Activated naive CD4-positive, alpha-beta T cell treated with anti-CD3 and anti-CD28 coated beads, Interleukin-2, amount 50 U/mL, for 16 hours (primary cell): Measurements from ENCODE around the gene PSME1.

ENCODE experiments used
- DNase-seq: peaks from one replicate; pipeline ENCODE4 v3.0.0-alpha.2; 2020

The PSME1 gene

GRCh38 chr14:24135834-24136683, at the start of gene PSME1:
Gene PSME1 (plus strand): TSS chr14:24136194. CDS start chr14:24136263, 69 bp downstream.
- peak; percentile 92 for DNase-seq

DNA sequence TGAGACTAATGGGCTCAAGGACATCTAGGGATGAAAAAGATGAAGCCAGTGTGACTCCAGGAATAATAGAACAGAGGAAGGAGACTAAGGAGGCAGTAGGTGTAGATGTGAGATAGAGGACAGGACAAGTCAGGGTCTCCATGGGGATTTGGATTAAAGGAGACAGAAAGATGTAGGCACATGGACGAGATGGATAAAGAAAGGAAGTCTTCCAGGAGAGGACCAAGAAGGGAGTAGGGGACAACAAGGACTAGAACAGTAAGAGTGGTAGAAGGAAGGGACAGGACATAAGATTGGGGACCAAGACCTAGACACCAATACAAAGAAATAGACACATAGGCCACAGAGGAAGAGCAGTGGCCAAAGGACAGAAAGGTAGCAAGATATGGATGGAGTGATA, 49.0 kb upstream of the PSME1 start:
- DNase-seq = no peak

- DNase-seq = no peak
These were observed 47.9 kb upstream of the PSME1 start for GRCh38 chr14:24088095-24088494.

GRCh38 chr14:24089890-24090289, 46.1 kb upstream of the PSME1 start:
- DNase-seq = no peak

DNA sequence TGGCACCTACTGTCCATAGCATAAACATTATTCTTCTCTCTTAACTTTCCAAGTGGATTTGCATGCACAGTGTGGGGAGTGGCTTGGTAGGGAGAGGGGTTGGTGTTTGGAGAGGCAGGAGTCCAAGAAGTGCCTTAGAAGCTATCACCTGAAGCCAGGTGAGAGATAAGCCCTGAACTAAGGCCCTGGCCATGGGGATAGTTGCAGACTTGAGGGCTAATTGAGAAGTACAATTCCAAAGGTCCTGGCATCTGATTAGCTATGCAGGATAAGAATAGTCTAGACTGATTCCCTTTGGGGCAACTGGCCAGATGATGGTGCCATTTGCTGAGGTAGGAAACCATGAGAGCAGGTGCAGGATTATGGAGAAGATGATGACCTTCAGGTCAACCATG, 43.9 kb upstream of the PSME1 start:
- DNase-seq = no peak

DNA sequence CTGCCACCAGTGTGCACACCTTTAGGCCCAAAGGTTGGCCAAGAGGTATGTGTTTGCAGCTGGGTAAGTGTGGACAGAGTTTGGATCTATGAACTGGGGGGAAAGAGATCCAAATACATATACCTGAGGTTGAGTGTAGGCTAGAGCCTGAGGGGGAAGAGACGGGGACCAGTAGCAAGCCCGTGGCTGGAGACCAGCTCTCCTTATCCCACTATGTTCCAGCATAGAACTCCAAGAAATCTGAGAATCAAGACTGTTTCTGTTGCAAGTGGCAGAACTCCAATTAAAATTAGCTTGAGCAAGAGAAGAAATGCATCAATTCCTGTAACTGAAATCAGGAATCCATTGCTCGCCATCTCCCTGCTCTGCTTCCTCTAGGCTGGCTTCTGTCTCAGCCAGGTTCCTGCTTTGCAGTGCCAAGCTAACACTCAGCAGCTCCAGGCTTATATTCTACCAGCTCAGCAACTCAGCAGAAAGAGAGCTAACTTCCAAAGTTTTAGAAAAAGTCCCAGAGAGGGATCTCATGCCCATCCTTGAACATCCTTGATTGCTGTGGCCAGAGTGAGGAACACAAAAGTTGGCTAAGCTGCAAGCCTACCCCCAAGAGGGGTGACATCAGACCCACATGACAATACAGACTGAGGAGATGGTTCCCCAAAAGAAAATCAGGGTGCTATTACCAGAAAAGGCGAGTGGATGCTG, 43.3 kb upstream of the PSME1 start:
- DNase-seq = no peak

DNA sequence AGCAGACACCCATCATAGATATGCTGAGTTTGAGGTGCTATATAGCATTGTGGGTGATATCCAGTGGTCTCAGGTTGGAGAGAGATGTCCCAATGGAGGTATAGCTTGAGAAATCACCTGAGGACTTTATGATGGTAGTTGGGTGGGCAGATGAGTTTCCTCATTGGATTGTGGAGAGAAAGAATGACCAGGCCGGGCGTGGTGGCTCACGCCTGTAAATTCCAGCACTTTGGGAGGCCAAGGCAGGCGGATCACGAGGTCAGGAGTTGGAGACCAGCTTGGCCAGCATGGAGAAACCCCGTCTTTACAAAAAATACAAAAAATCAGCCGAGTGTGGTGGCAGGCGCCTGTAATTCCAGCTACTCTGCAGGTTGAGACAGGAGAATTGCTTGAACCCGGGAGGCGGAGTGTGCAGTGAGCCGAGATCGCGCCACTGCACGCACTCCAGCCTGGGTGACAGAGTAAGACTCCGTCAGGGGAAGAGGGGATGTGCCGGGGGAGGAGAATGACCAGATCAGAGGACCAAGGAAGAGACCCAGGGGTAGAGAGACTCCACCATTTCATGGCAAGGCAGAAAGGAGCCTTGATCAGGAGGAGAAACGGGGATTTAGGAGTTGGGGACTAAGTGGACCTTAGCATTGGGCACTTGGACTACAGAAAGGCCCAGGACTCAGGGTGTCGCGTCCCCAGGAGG, 42.6 kb upstream of the PSME1 start:
- DNase-seq = no peak

- DNase-seq = peak; percentile 91
These were observed 41.8 kb upstream of the PSME1 start, which contains the start of gene PCK2 for GRCh38 chr14:24093901-24094840. Gene PCK2 (plus strand): TSS chr14:24094311. CDS start chr14:24094406, 95 bp downstream.

GRCh38 chr14:24094841-24095270, 41.1 kb upstream of the PSME1 start:
- peak; percentile 28 for DNase-seq

DNA sequence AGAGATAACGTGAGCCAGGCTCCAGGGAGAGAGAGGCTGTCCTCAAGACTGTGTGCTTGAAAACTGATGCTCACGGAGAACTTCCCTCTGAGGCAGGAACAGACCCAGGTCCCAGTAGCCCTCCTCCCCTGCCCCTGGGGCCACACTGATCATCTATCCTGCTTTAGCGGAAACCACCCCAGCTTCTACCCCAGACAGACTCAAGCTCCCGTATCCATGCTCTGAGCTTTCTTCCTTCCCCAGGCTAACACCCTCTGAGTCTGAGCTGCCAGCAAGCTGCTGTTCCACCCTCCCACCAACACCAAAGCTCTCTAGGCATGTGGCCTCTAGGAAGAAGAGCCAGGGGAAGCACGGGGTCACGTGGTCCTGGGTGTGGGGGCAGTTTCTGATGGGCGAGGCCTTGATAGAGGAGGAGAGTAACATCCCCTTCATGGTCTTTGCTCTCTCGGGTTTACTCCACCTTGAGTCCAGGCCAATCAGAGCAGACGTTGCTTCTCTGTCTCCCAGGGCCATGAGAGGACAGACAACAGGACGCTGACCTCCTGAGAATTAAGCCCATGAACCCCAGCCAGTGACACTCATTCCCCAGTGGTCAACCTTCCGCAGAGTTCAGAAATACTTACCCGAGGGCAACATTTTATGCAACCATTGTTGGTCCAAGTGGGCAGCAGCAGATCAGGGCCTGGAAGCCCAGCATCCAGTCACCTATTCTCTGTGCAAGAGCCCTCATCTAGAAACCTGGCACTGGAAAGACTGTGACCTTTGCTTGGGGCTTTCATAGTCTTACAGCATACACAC, 40.5 kb upstream of the PSME1 start:
- DNase-seq = peak; percentile 62

GRCh38 chr14:24096545-24097181, 39.3 kb upstream of the PSME1 start:
- DNase-seq = no peak

DNA sequence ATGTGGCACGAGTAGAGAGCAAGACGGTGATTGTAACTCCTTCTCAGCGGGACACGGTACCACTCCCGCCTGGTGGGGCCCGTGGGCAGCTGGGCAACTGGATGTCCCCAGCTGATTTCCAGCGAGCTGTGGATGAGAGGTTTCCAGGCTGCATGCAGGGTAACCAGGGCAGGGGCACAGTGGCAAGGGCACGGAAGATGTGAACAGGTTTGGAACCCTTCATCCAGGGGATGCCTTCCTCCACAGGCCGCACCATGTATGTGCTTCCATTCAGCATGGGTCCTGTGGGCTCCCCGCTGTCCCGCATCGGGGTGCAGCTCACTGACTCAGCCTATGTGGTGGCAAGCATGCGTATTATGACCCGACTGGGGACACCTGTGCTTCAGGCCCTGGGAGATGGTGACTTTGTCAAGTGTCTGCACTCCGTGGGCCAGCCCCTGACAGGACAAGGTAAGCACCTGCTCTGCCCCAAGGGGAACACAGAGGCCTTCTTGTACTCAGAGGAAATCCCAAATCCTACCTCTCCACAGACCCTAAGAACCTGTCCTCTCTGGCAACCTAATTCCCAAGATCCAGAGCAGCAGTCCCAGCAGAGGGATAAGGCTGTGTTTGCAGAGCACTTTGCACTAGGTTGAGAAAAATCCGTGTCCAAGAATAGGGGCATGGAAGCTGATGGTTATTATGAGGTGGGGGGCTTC, 37.6 kb upstream of the PSME1 start:
- no peak for DNase-seq

DNA sequence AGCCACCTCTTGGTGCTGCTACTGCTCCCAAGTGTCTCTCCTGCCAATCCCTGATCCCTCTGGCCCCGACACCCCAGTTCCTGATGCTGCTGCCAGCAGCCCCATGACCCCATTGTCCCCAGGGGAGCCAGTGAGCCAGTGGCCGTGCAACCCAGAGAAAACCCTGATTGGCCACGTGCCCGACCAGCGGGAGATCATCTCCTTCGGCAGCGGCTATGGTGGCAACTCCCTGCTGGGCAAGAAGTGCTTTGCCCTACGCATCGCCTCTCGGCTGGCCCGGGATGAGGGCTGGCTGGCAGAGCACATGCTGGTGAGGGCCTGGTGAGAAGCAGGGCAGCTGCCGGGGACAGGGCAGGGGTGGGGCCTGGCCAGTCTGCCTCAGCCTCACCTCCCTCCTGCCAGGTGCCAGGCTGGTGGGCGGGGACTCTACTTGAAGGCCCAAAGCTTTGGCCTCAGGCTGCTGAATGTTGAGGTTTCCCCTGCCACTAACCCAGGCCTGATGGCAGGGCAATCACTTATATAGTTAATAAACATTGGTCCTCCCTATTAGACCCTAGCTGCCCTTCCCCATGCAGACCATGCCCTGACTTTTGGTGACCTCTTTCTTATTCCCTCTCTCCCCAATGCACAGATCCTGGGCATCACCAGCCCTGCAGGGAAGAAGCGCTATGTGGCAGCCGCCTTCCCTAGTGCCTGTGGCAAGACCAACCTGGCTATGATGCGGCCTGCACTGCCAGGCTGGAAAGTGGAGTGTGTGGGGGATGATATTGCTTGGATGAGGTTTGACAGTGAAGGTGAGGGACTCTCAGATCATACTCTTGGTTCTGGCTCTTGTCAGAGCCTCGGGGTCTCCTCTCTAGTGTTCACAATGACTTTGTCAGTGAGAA, 36.8 kb upstream of the PSME1 start:
- no peak for DNase-seq

DNA sequence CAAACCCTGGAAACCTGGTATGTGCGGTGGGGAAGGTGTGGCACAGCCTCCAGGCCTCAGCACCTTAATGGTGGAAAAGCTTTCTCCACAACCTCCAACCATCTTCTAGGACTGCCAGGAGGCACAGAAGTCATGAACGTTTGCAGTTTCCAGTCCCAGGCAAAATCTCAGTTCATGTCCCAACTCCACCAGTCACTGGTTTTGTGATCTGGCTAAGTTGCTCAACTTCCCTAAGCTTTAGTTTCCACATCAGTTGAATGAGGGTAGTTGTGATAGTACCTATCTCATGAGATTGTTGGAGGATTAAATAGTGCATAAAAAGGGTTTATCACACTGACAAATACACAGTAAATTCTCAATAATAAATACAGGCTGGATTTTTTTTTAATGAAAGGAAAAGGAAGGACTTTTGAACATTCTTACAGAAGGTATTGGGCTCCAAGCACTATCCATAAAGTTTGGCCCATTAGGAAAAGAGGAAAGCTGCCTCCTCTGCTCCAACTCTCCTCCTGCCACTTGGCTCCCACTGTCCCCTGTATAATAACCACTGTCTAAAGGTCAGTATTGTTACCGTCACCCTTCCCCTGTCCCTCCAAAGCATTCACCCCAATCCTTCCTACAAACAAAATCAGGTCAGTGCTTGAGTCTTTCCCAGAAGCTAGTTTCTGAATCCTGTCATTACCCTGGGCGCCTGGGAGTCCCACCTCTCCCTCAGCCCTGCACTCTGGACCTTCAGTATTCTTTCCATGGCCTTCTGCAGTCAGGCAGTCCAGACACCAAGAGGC, 35.6 kb upstream of the PSME1 start:
- no peak for DNase-seq

- no peak for DNase-seq
These were observed 35.0 kb upstream of the PSME1 start for GRCh38 chr14:24100982-24101494.

DNA sequence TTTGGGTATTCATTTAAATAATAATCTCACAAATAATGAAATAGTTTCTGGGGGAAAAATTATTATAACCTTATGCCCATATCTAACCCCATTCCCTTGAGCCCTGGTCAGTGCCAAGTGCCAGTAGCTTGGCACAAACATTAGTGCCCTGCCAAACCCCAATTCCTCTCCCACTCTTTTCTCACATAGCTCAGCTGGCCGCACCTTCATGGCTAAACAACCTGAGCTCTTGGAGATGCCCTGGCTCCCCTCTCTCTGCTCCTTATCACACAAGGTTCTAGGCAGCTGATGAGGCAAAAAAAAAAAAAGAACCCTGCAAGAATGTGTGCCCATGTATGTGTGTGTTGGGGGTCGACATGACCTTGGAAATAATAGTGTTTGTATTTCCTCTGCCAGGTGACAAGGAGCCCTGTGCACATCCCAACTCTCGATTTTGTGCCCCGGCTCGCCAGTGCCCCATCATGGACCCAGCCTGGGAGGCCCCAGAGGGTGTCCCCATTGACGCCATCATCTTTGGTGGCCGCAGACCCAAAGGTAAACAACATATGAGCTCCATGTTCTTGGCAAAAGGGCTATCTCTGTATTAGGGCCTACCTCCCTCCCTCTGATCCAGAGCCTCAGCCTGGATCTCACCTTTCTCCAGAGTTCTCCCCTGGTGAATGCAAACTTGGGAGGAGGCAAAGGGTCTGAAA, 33.5 kb upstream of the PSME1 start:
- no peak for DNase-seq

- no peak for DNase-seq
These were observed 32.5 kb upstream of the PSME1 start for GRCh38 chr14:24103451-24103850.
